Ovary (tissue), 9 donors: Measurements from ENCODE around the gene DIS3L2. TPM values are rescaled to one million over a fixed set of nuclear protein-coding genes. Genes with fewer than 3 reads are reported as not detected.

ENCODE experiments used
- DNase-seq, 5 donors: peaks; one replicate each; pipeline ENCODE4 v3.0.0-alpha.2; 2019 to 2020
- H3K27ac ChIP-seq, 2 donors: fragments of 200-600 bp; one replicate each; pipeline versions ENCODE4 v1.5.1 to v1.8.0; 2019 to 2022
- H3K27me3 ChIP-seq: fragments of 200-600 bp; one replicate; pipeline ENCODE4 v1.8.0; 2022
- H3K36me3 ChIP-seq: fragments of 200-600 bp; sonication (generic); one replicate; pipeline ENCODE4 v1.5.1; 2019
- H3K4me1 ChIP-seq: one replicate; pipeline ENCODE4 v1.8.1; 2013; ENCODE audit warnings: mild to moderate bottlenecking, moderate library complexity; ENCODE audit not compliant: insufficient read depth
- H3K4me3 ChIP-seq: fragments of 200-600 bp; sonication (generic); one replicate; pipeline ENCODE4 v1.5.1; 2017
- H3K9me3 ChIP-seq, 2 donors: fragments of 200-600 bp in 1 of 2; sonication (generic) in 1 of 2; one replicate each; pipeline versions ENCODE4 v1.5.1 to v1.8.1; 2013 to 2019; ENCODE audit warnings: mild to moderate bottlenecking in 1 of 2, moderate library complexity in 1 of 2
- CTCF ChIP-seq, 3 donors: fragments of 450-650 bp in 2 of 3; fragments of 200-600 bp in 1 of 3; IDR thresholded peaks; one replicate each; pipeline versions ENCODE4 v1.5.1 to v1.8.0; 2016 to 2022; ENCODE audit warnings: antibody characterized with exemption in 3 of 3, mild to moderate bottlenecking in 1 of 3
- EP300 ChIP-seq: sonication (generic); formaldehyde crosslinking; IDR thresholded peaks from one replicate; pipeline ENCODE4 v1.6.1; 2017; ENCODE audit warnings: antibody characterized with exemption
- POLR2A ChIP-seq: fragments of 450-650 bp; IDR thresholded peaks from one replicate; pipeline ENCODE4 v1.6.1; 2017; ENCODE audit warnings: antibody characterized with exemption, mild to moderate bottlenecking, moderate library complexity
- WGBS, 3 donors: extraction: QIAGEN DNeasy Blood & Tissue Kit in 1 of 3; methylation state at CpG; one replicate each; pipeline versions ENCODE4 v1.1.5 to v1.1.7; 2013 to 2017; 5-methylcytosine and 5-hydroxymethylcytosine counted together
- intact Hi-C, 4 donors: fragments of 100-400 bp; cut with DNase I; formaldehyde crosslinking; loops; one replicate each; pipeline versions ENCODE4 v1.11.0 to v1.15.1; 2022 to 2023
- polyA plus RNA-seq, 2 donors: library from polyadenylated mRNA; stranded (reverse); fragments of 200-250 nt in 1 of 2; fragments of 350-450 nt in 1 of 2; fragmentation: Illumina TruSeq in 1 of 2; extraction: RNeasy Lipid Tissue Mini Kit (QIAGEN cat#74804) in 1 of 2; gene quantifications; one replicate each; pipeline ENCODE4 v1.2.3, GENCODE V29; 2013 to 2014
- total RNA-seq, 7 donors: library from RNA; depleted of rRNA in 2 of 7; stranded (reverse); fragments of >200 nt in 2 of 7; fragmentation: NEBNext Ultra II Directional in 3 of 7; extraction: Animal tissue kit (Norgen Biotek cat#: 25700) in 3 of 7; gene quantifications; one replicate each; pipeline versions ENCODE4 v1.1.0 to v1.2.4, GENCODE V29; 2016 to 2023
- donor health status: DM: no; HTN: no; CAD: no; lungs with moderate emphysema.
- donor health status: DM: no; HTN: no; CAD: no.
- donor health status: Bipolar disorder and iron deficiency.
- donor health status: DM: yes; HTN: yes; CAD: no.
- donor health status: DM: no; HTN: no; CAD: no.
- donor health status: DM: yes; HTN: yes; CAD: no.

Gene DIS3L2
- total and polyA plus RNA-seq, 9 donors: 18.2 to 52.0 (median 32.8) TPM

DNA sequence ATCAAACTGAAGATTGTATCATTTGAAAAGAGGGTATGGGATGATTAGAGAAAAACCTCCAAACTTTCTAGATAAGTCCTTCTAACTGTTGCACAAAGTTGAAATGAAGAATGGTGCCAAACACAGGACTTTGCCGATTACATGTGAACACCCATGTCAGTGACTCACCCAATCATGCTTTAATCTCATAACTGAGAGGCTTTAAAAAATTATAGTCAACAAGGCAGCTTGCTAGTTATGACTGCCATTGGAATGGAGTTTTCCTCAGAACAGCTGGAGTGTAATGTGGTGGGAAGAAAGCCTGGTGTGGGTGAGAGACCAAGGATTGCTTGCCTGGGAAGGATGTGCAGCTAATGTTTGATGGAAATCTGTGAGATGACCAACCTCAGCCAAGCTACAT, 318.8 kb downstream of the DIS3L2 start:
- Histone ChIP-seq H3K4me1 (no peaks in the 10 kb centered on the region), H3K4me3 (no peak overlapping the region), H3K36me3 (no peaks in the 10 kb centered on the region), H3K27me3 (no peaks in the 10 kb centered on the region), H3K9me3 (no peaks in the 10 kb centered on the region), H3K27ac (no peak overlapping the region)
- intact Hi-C loops: no loop called here
- no peak for TF ChIP-seq EP300
- no peak for TF ChIP-seq POLR2A
- TF ChIP-seq CTCF (IDR thresholded peaks at IDR 0.05): no peak
- 79 to 94% (median 83%) methylated on average over 1 of the region's 1 CpG for WGBS, 3 donors
- no peak for DNase-seq

GRCh38 chr2:232281858-232282507, 320.5 kb downstream of the DIS3L2 start:
- Histone ChIP-seq H3K36me3 (no peaks in the 10 kb centered on the region), H3K27ac (no peak overlapping the region), H3K9me3 (no peaks in the 10 kb centered on the region), H3K4me1 (peaks cover 3% of the 10 kb centered on the region), H3K27me3 (no peaks in the 10 kb centered on the region), H3K4me3 (no peak overlapping the region)
- TF ChIP-seq EP300 (no peak), POLR2A (no peak), CTCF (IDR thresholded peaks at IDR 0.05) (no peak)
- 80 to 90% (median 82%) methylated on average over 6 of the region's 6 CpGs for whole genome bisulfite sequencing, 3 donors
- DNase-seq: no peak
- intact Hi-C loops: no loop called here

- no peak for DNase-seq
- H3K36me3 ChIP-seq: no peaks in the 10 kb centered on the region
- no peak overlapping the region for H3K4me3 ChIP-seq
- WGBS, 3 donors: 96 to 98% (median 97%) methylated on average over 9 of the region's 9 CpGs
- H3K27ac ChIP-seq: no peak overlapping the region
- no peaks in the 10 kb centered on the region for H3K27me3 ChIP-seq
- H3K9me3 ChIP-seq: no peaks in the 10 kb centered on the region
- intact Hi-C loops: no loop called here
- no peak for TF ChIP-seq POLR2A
- no peak for TF ChIP-seq CTCF (IDR thresholded peaks at IDR 0.05)
- no peak for TF ChIP-seq EP300
- H3K4me1 ChIP-seq: peaks cover 3% of the 10 kb centered on the region
These were observed 321.1 kb downstream of the DIS3L2 start for GRCh38 chr2:232282508-232283055.

GRCh38 chr2:232286001-232286868, 324.7 kb downstream of the DIS3L2 start:
- Histone ChIP-seq H3K36me3 (no peaks in the 10 kb centered on the region), H3K4me3 (no peak overlapping the region), H3K27ac (peak overlapping the region in 1 of 2 donors; percentile 60), H3K4me1 (peaks cover 18% of the 10 kb centered on the region), H3K9me3 (no peaks in the 10 kb centered on the region), H3K27me3 (no peaks in the 10 kb centered on the region)
- TF ChIP-seq POLR2A: no peak
- TF ChIP-seq CTCF (IDR thresholded peaks at IDR 0.05): no peak
- no peak for TF ChIP-seq EP300
- DNase-seq: no peak
- WGBS, 3 donors: 90 to 93% (median 91%) methylated on average over 5 of the region's 5 CpGs
- intact Hi-C loops: no loop called here
